Adipocyte (in vitro differentiated cells): Measurements from ENCODE around the gene MANSC1.

ENCODE experiments used
- DNase-seq: peaks from one replicate; pipeline ENCODE4 v3.0.0-alpha.2; 2015; ENCODE audit warnings: low read depth
- H3K27me3 ChIP-seq: replicated peaks from 2 replicates; pipeline ENCODE4 v1.7.0; 2013; ENCODE audit warnings: mild to moderate bottlenecking, low read length, moderate library complexity; ENCODE audit not compliant: control insufficient read depth, insufficient read depth
- H3K36me3 ChIP-seq: 2 replicates; pipeline ENCODE4 v1.7.0; 2013; ENCODE audit warnings: low read length, mild to moderate bottlenecking, moderate library complexity; ENCODE audit not compliant: control insufficient read depth, insufficient read depth, severe bottlenecking
- H3K4me1 ChIP-seq: 2 replicates; pipeline ENCODE4 v1.7.0; 2013; ENCODE audit warnings: mild to moderate bottlenecking, low read length, moderate library complexity; ENCODE audit not compliant: control insufficient read depth, insufficient read depth
- H3K4me3 ChIP-seq: 2 replicates; pipeline ENCODE4 v1.7.0; 2013; ENCODE audit warnings: mild to moderate bottlenecking, low read length, moderate library complexity
- H3K9ac ChIP-seq: 2 replicates; pipeline ENCODE4 v1.7.0; 2013; ENCODE audit warnings: mild to moderate bottlenecking, low read length, moderate library complexity
- H3K9me3 ChIP-seq: 2 replicates; pipeline ENCODE4 v1.7.0; 2013; ENCODE audit warnings: mild to moderate bottlenecking, low read length, moderate library complexity; ENCODE audit not compliant: control insufficient read depth

Gene MANSC1

DNA sequence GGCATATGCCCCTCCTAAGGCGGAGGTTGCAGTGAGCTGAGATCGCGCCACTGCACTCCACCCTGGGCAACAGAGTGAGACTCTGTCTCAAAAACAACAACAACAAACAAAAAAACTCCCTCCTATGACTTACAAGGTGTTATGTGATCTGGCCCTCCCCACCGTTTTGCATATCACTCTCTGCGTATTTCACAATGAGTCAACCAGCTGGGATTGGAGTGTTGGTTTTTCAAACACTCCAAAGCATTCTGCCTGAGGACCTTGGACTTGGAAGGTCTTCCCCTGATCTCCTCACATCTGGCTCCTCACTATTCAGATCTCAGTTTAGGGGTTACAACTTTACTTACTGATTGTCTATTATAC, 14.0 kb downstream of the MANSC1 start:
- H3K9me3 ChIP-seq, result no peaks in the 10 kb centered on the region
- no peaks in the 10 kb centered on the region for H3K27me3 ChIP-seq
- no peak overlapping the region for H3K4me3 ChIP-seq
- no peak overlapping the region for H3K9ac ChIP-seq
- no peaks in the 10 kb centered on the region for H3K4me1 ChIP-seq
- DNase-seq, result peak; percentile 42
- H3K36me3 ChIP-seq, result no peaks in the 10 kb centered on the region

DNA sequence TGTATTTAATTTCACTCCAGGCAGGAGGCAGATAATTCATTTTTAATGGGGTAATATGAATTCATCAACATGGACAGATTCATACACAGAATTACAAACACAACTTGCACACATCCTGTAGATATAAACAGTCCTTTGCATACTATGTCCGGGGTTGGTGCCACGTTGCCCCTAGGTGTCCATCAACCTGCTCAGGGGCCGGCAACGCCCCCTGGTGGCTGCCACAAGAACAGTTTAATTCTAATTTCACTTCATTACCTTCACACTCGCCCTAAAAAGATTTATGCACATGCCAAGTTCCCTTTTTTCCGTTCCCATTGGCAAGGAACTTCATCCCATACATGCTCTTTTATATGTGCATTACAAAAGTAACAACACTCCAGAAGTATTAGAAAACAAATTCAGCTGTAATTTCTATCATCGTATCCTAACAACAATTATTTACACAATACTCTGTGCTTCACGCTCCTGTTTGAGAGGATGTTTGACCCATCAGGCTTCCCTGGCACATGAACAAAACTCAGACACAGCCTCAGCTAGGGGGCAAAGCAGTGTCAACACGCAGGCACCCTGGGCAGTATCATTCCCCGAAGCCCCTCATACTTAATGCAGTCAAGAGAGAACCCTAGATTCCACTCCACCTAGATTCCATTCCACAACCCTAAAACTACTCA, 15.5 kb downstream of the MANSC1 start:
- Histone ChIP-seq H3K9me3 (no peaks in the 10 kb centered on the region), H3K9ac (no peak overlapping the region)
- DNase-seq, result peak; percentile 58

DNA sequence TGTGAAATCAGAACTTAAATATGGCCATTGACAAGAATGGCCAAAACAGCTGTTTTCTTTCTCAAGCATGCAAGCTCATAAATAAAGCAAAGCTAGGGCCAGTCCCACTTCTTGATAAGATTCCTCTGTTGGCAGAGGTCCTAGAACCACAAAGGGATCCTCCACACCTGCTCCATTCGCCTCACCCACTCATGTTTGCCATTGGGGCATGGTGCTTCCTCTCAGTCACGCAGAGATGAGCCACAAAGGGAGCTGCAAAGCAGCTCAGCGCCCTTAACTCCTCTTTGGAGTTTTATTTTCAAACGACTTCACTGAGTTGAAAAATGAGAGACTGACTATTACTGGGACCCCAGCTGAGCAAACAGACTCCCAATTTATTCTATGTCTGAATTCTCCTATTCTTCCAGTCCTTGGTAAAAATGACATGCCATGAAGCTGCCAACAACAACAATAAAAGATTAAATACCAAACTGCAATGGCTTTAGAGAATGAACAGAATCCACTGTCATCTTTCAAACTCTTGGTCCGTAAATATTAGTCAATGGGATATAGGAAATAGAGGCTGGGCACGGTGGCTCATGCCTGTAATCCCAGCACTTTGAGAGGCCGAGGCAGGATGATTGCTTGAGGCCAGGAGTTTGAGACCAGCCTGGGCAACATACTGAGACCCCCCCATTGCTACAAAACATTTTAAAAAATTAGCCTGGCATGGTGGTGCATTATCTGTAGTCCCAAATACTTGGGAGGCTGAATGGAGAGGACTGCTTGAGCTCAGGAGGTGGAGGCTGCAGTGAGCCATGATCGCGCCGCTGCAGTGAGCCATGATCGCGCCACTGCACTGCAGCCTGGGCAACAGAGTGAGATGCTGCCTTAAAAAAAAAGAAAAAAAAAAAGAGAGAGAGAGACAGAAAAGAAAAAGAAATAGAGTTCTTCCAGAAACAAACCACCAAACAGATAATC, 16.4 kb downstream of the MANSC1 start:
- Histone ChIP-seq H3K9me3 (no peaks in the 10 kb centered on the region), H3K4me3 (no peak overlapping the region), H3K36me3 (no peaks in the 10 kb centered on the region), H3K27me3 (no peaks in the 10 kb centered on the region), H3K9ac (no peak overlapping the region), H3K4me1 (peaks cover 3% of the 10 kb centered on the region)
- no peak for DNase-seq

More for the DNA sequence above, 15.5 kb downstream of the MANSC1 start:
- Histone ChIP-seq H3K36me3 (no peaks in the 10 kb centered on the region), H3K4me1 (no peaks in the 10 kb centered on the region), H3K27me3 (no peaks in the 10 kb centered on the region), H3K4me3 (no peak overlapping the region)

DNA sequence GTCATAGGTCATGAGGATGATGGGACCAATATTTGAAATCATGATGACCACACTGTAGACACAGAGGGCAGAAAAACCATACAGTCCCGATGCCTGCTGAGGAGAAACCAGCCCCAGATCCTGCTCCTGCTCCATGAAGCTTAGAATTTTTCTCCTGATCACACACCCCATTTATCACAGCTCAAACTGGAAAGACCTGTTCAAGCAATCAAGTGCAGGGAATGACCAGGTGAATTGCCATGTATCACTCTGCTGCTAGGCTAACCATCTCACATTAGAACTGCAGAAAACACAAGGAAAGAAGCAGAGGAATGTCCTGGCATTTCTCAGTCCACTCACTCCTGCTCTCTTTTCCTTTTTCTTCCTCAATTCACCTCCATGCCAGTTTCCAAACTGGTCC, 18.1 kb downstream of the MANSC1 start:
- H3K27me3 ChIP-seq, result no peaks in the 10 kb centered on the region
- DNase-seq, result no peak
- H3K9me3 ChIP-seq, result no peaks in the 10 kb centered on the region
- no peaks in the 10 kb centered on the region for H3K36me3 ChIP-seq
- H3K4me3 ChIP-seq, result no peak overlapping the region
- H3K9ac ChIP-seq, result no peak overlapping the region
- peaks cover 3% of the 10 kb centered on the region for H3K4me1 ChIP-seq

DNA sequence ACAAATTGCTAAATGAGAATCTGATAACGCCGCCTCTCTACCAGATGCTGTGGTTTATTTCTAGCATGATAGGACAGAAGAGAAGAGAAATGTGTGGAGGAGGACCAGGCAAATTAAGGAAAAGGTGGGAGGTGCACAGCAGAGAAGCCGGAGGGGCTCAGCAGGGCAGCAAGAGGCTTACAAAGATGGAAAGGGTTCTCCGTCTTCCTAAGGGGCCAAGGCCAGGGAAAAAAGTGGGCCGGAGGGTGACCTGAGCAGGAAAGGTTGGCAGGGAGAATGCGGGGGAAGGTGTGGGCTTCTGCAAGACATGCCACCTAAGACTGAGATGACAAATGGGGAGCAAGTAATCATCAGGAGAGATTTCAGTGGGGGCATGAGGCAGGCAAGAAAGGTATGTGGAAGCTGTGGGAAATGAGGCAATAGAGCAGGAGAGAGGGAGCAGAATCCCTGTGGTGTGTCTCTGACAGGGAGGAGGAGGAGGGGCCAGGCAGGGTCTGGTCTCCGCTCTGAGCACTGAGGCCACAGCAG, 18.7 kb downstream of the MANSC1 start:
- Histone ChIP-seq H3K27me3 (no peaks in the 10 kb centered on the region), H3K9ac (no peak overlapping the region), H3K36me3 (no peaks in the 10 kb centered on the region), H3K4me3 (no peak overlapping the region), H3K9me3 (no peaks in the 10 kb centered on the region), H3K4me1 (peaks cover 3% of the 10 kb centered on the region)
- no peak for DNase-seq

DNA sequence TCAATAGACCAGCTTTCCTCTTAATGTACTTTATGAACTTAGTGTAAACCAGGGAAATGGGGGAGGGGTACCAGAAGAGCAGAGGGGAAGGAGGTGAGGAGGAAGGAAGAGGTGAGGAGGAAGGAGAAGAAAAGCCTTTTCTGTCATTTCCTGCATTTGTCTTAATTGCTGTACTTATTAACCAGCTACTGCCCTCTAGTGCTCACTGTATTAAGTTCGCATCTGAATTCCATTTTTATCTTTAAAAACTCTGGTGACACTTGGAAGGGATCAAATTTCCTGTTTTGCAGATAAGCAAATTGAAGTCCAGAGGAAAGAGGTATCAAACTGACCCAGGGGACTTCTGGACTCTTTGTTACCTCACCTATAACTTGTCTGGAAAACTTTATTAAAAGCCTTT, 22.2 kb downstream of the MANSC1 start:
- no peak overlapping the region for H3K4me3 ChIP-seq
- peak; percentile 92 for DNase-seq
- peaks cover 3% of the 10 kb centered on the region for H3K4me1 ChIP-seq
- no peaks in the 10 kb centered on the region for H3K36me3 ChIP-seq
- no peaks in the 10 kb centered on the region for H3K27me3 ChIP-seq
- H3K9ac ChIP-seq, result no peak overlapping the region
- H3K9me3 ChIP-seq, result no peaks in the 10 kb centered on the region

- Histone ChIP-seq H3K27me3 (no peaks in the 10 kb centered on the region), H3K9me3 (no peaks in the 10 kb centered on the region), H3K9ac (no peak overlapping the region), H3K4me3 (no peak overlapping the region), H3K36me3 (no peaks in the 10 kb centered on the region), H3K4me1 (peaks cover 3% of the 10 kb centered on the region)
- DNase-seq, result no peak
These were observed 23.8 kb downstream of the MANSC1 start for GRCh38 chr12:12326262-12326661.

DNA sequence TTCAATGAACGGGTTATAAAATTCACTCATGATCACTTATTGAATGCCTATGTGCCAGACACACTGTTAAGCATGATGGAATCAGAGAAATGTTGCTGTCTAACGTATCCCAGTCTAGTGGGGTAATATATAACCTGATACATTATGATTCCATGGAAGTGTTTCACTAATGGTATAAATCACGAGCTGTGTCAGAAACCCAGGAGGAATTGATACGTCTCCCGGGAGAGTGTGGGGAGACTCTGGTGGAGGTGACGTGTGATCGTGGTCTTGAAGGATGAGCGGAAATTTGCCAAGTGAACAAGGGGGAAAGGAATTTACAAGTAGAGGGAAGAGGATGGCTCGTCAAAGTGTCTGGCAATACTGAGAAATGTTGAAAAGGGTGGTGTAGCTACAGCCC, 26.5 kb downstream of the MANSC1 start:
- no peaks in the 10 kb centered on the region for H3K36me3 ChIP-seq
- no peaks in the 10 kb centered on the region for H3K9me3 ChIP-seq
- DNase-seq, result no peak
- H3K27me3 ChIP-seq, result no peaks in the 10 kb centered on the region
- H3K4me3 ChIP-seq, result no peak overlapping the region
- H3K9ac ChIP-seq, result no peak overlapping the region
- H3K4me1 ChIP-seq, result peaks cover 14% of the 10 kb centered on the region

GRCh38 chr12:12323118-12323517, 26.9 kb downstream of the MANSC1 start:
- no peaks in the 10 kb centered on the region for H3K9me3 ChIP-seq
- H3K27me3 ChIP-seq, result no peaks in the 10 kb centered on the region
- no peak overlapping the region for H3K4me3 ChIP-seq
- peaks cover 14% of the 10 kb centered on the region for H3K4me1 ChIP-seq
- no peaks in the 10 kb centered on the region for H3K36me3 ChIP-seq
- H3K9ac ChIP-seq, result no peak overlapping the region
- DNase-seq, result no peak

GRCh38 chr12:12319451-12320183, 30.4 kb downstream of the MANSC1 start:
- Histone ChIP-seq H3K36me3 (no peaks in the 10 kb centered on the region), H3K9me3 (no peaks in the 10 kb centered on the region), H3K4me3 (peak overlapping the region; percentile 75), H3K27me3 (no peaks in the 10 kb centered on the region), H3K4me1 (peaks cover 14% of the 10 kb centered on the region), H3K9ac (peak overlapping the region; percentile 69)
- DNase-seq, result peak; percentile 59

DNA sequence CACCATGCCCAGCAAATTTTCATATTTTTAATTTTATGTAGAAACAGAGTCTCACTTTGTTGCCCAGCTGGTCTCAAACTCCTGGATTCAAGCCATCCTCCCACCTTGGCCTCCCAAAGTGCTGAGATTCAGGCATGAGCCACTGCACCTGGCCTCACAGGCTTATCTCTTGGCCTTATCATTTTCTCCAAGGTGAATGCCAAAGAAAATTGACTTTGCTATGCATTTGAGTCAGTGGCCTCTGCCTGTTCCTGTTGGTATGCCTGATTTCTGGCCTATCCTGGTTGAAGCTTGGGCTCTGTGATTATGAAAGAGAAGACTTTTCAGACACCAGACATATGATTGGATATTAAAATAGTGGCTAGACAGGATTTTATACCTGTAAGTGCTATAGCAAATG, 34.2 kb downstream of the MANSC1 start:
- Histone ChIP-seq H3K4me3 (no peak overlapping the region), H3K27me3 (no peaks in the 10 kb centered on the region), H3K4me1 (peaks cover 14% of the 10 kb centered on the region), H3K9me3 (no peaks in the 10 kb centered on the region), H3K9ac (no peak overlapping the region), H3K36me3 (no peaks in the 10 kb centered on the region)
- no peak for DNase-seq
